A549 (cell line): ENCODE measurements around the gene PAX1. TPM values are rescaled to one million over a fixed set of nuclear protein-coding genes. Genes with fewer than 3 reads are reported as not detected.

ENCODE experiments used
- ATAC-seq, 2 experiments: fragments of 200-7000 bp in 1 of 2; fragments of >200 bp in 1 of 2; cut with Nextera tagmentation in 1 of 2; cut with Tn5 transposase in 1 of 2; 3 replicates each; pipeline versions ENCODE4 v1.8.0 to v1.9.1; 2018 to 2020; ENCODE audit warnings: mild to moderate bottlenecking in 1 of 2, moderate library complexity in 1 of 2
- CTCF ChIA-PET: fragments of 300-600 bp; sonication (Branson Sonifier 250); formaldehyde crosslinking; extraction: SDS; loops from one replicate; lab custom pipeline; 2021; ENCODE audit warnings: antibody characterized with exemption, inconsistent platforms; lab: Yijun Ruan, JAX
- POLR2A ChIA-PET: fragments of 350-600 bp; formaldehyde crosslinking; extraction: SDS; loops from one replicate; lab custom pipeline; 2021; ENCODE audit warnings: antibody characterized with exemption, inconsistent platforms; lab: Yijun Ruan, JAX
- DNase-seq, 2 experiments: peaks; one replicate each; pipeline versions ENCODE4 v3.0.0 to v3.0.0-alpha.2; 2011 to 2016; ENCODE audit warnings: low read depth in 1 of 2, low spot score in 1 of 2
- FAIRE-seq: peaks from 2 replicates; lab custom pipeline; 2011; peaks lifted over from hg19 to GRCh38; lab: Jason Lieb, UNC
- H3K27ac ChIP-seq, 2 experiments: fragments of >200 bp; sonication (Bioruptor Twin); formaldehyde crosslinking; 3 replicates each; pipeline ENCODE4 v1.5.1; 2016 to 2017
- H3K4me1 ChIP-seq: fragments of >200 bp; sonication (Bioruptor Twin); formaldehyde crosslinking; 3 replicates; pipeline ENCODE4 v1.6.1; 2016
- H3K4me2 ChIP-seq: fragments of >200 bp; sonication (Bioruptor Twin); formaldehyde crosslinking; 3 replicates; pipeline ENCODE4 v1.6.1; 2016
- H3K4me3 ChIP-seq: fragments of >200 bp; sonication (Bioruptor Twin); formaldehyde crosslinking; 3 replicates; pipeline ENCODE4 v1.5.1; 2016
- H3K9me3 ChIP-seq: fragments of >200 bp; sonication (Bioruptor Twin); formaldehyde crosslinking; 3 replicates; pipeline ENCODE4 v1.6.1; 2016
- ATOH8 ChIP-seq: fragments of 250-450 bp; sonication (Bioruptor Pico); IDR thresholded peaks from 2 replicates; pipeline ENCODE4 v1.5.0; 2020; ENCODE audit warnings: low read depth, mild to moderate bottlenecking, moderate library complexity
- BHLHE40 ChIP-seq: IDR thresholded peaks from 2 replicates; pipeline ENCODE4 v1.6.1; 2012; ENCODE audit warnings: low read depth, low read length, inconsistent platforms
- CEBPB ChIP-seq, 2 experiments: fragments of >200 bp in 1 of 2; sonication (Bioruptor Twin) in 1 of 2; formaldehyde crosslinking in 1 of 2; IDR thresholded peaks; 2 replicates each; pipeline ENCODE4 v1.6.1; 2012 to 2016
- CHD2 ChIP-seq: fragments of 150-350 bp; IDR thresholded peaks from 2 replicates; pipeline ENCODE4 v1.6.1; 2014; ENCODE audit warnings: low read length; ENCODE audit not compliant: partially characterized antibody
- EHMT2 ChIP-seq: fragments of 200-600 bp; sonication (generic); IDR thresholded peaks from 2 replicates; pipeline ENCODE4 v1.6.1; 2016; ENCODE audit warnings: antibody characterized with exemption, low read depth, mild to moderate bottlenecking, moderate library complexity
- ELK1 ChIP-seq: fragments of 150-350 bp; IDR thresholded peaks from 2 replicates; pipeline ENCODE4 v1.6.1; 2014; ENCODE audit warnings: low read depth, mild to moderate bottlenecking, low read length
- EP300 ChIP-seq, 2 experiments: fragments of >200 bp; sonication (Bioruptor Twin); formaldehyde crosslinking; IDR thresholded peaks; 2 replicates in 1 of 2; 3 replicates in 1 of 2; pipeline ENCODE4 v1.6.1; 2016 to 2017
- ESRRA ChIP-seq: fragments of 150-350 bp; IDR thresholded peaks from 2 replicates; pipeline ENCODE4 v1.6.1; 2014; ENCODE audit warnings: mild to moderate bottlenecking, low read length, borderline replicate concordance
- FOSB ChIP-seq: fragments of 250-450 bp; sonication (Bioruptor Pico); IDR thresholded peaks from 2 replicates; pipeline ENCODE4 v1.5.0; 2020; ENCODE audit warnings: mild to moderate bottlenecking, moderate library complexity
- FOSL2 ChIP-seq, 2 experiments: fragments of 450-650 bp in 1 of 2; fragments of >200 bp in 1 of 2; sonication (Bioruptor Twin) in 1 of 2; formaldehyde crosslinking; IDR thresholded peaks; 2 replicates each; pipeline versions ENCODE4 v1.5.0 to v1.6.1; 2016 to 2020; ENCODE audit warnings: mild to moderate bottlenecking in 1 of 2, moderate library complexity in 1 of 2
- FOXS1 ChIP-seq: fragments of 250-450 bp; sonication (Bioruptor Pico); IDR thresholded peaks from 2 replicates; pipeline ENCODE4 v1.5.0; 2020; ENCODE audit warnings: mild to moderate bottlenecking, moderate library complexity
- GATA3 ChIP-seq: IDR thresholded peaks from 2 replicates; pipeline ENCODE4 v1.6.1; 2012; ENCODE audit warnings: borderline replicate concordance
- HOXA7 ChIP-seq: fragments of 250-450 bp; sonication (Bioruptor Pico); IDR thresholded peaks from 2 replicates; pipeline ENCODE4 v1.5.0; 2020; ENCODE audit warnings: mild to moderate bottlenecking, moderate library complexity
- HOXB5 ChIP-seq: fragments of 250-450 bp; sonication (Bioruptor Pico); IDR thresholded peaks from 2 replicates; pipeline ENCODE4 v1.5.0; 2020; ENCODE audit warnings: mild to moderate bottlenecking, moderate library complexity
- JUNB ChIP-seq: fragments of >200 bp; sonication (Bioruptor Twin); formaldehyde crosslinking; IDR thresholded peaks from 2 replicates; pipeline ENCODE4 v1.6.1; 2016
- KDM5A ChIP-seq: fragments of 200-600 bp; sonication (generic); IDR thresholded peaks from 2 replicates; pipeline ENCODE4 v1.6.1; 2016; ENCODE audit warnings: antibody characterized with exemption, mild to moderate bottlenecking
- MAFK ChIP-seq: fragments of 450-650 bp; IDR thresholded peaks from 2 replicates; pipeline ENCODE4 v1.6.1; 2014; ENCODE audit not compliant: partially characterized antibody
- MAX ChIP-seq: IDR thresholded peaks from 2 replicates; pipeline ENCODE4 v1.6.1; 2012
- MAZ ChIP-seq: fragments of 150-350 bp; IDR thresholded peaks from 2 replicates; pipeline ENCODE4 v1.6.1; 2014; ENCODE audit warnings: antibody characterized with exemption, low read depth, low read length, borderline replicate concordance
- MYC ChIP-seq: IDR thresholded peaks from 2 replicates; pipeline ENCODE4 v1.6.1; 2012; ENCODE audit warnings: mild to moderate bottlenecking, inconsistent platforms, low read length, improper control_type of control experiment, borderline replicate concordance
- NR3C1 ChIP-seq: fragments of >200 bp; sonication (Bioruptor Twin); formaldehyde crosslinking; IDR thresholded peaks from 3 replicates; pipeline ENCODE4 v1.6.1; 2017
- PBX3 ChIP-seq: IDR thresholded peaks from 2 replicates; pipeline ENCODE4 v1.6.1; 2012
- PHF8 ChIP-seq: fragments of 200-600 bp; sonication (generic); IDR thresholded peaks from 2 replicates; pipeline ENCODE4 v1.6.1; 2016; ENCODE audit warnings: low read depth, mild to moderate bottlenecking, antibody characterized with exemption, moderate library complexity, borderline replicate concordance
- POLR2A ChIP-seq: IDR thresholded peaks from 2 replicates; pipeline ENCODE4 v1.6.1; 2012; ENCODE audit warnings: mild to moderate bottlenecking, low read length
- POLR2AphosphoS2 ChIP-seq: conservative IDR thresholded peaks from 2 replicates; pipeline ENCODE4 v1.6.1; 2012; ENCODE audit warnings: low read length, improper control_type of control experiment, inconsistent platforms
- RCOR1 ChIP-seq: fragments of 150-350 bp; IDR thresholded peaks from 2 replicates; pipeline ENCODE4 v1.6.1; 2014; ENCODE audit warnings: antibody characterized with exemption, low read length, low read depth
- SMC3 ChIP-seq: fragments of >200 bp; sonication (Bioruptor Twin); formaldehyde crosslinking; IDR thresholded peaks from 3 replicates; pipeline ENCODE4 v1.6.1; 2018; ENCODE audit warnings: inconsistent platforms
- TFCP2L1 ChIP-seq: fragments of 250-450 bp; sonication (Bioruptor Pico); IDR thresholded peaks from 2 replicates; pipeline ENCODE4 v1.5.0; 2021; ENCODE audit warnings: mild to moderate bottlenecking
- WGBS: methylation state at CpG from one replicate; pipeline ENCODE4 v1.1.6; 2017; ENCODE audit errors: missing lambda C conversion rate; 5-methylcytosine and 5-hydroxymethylcytosine counted together
- polyA plus RNA-seq, 4 experiments: library from polyadenylated mRNA; depleted of rRNA in 3 of 4; stranded (reverse); fragments of >200 nt; fragmentation: RNase III in 1 of 4; extraction: RNeasy Plus Mini Kit Qiagen cat#74134 plus additional on column Dnase treatment in 1 of 4; gene quantifications; 2 replicates in 3 of 4; 3 replicates in 1 of 4; pipeline ENCODE4 v1.2.3, GENCODE V29; 2011 to 2017

PAX1 gene
- polyA plus RNA-seq, 2 of the 4 experiments (the other 2 are of a cell fraction), result not detected

GRCh38 chr20:21707267-21707666, 1.8 kb downstream of the PAX1 start:
- ChIA-PET CTCF (interaction anchor here (0.9 to 12.0 kb wide), 5 partner anchors 10 to 581 kb away, joined by 3 to 115 read pairs (median 3); no protein-coding TSS in a partner anchor), POLR2A (no interaction called here)
- no peak overlapping the region for H3K4me3 ChIP-seq
- no peak for ATAC-seq
- H3K4me1 ChIP-seq, result no peaks in the 10 kb centered on the region
- TF ChIP-seq POLR2AphosphoS2 (no peak), MAX (no peak), HOXB5 (CRISPR knock-in tag) (no peak), BHLHE40 (no peak), SMC3 (no peak), FOSB (CRISPR knock-in tag) (no peak), EP300 (IDR thresholded peaks at IDR 0.05) (no peak), HOXA7 (CRISPR knock-in tag) (no peak), MYC (no peak), GATA3 (no peak), FOSL2 (IDR thresholded peaks at IDR 0.05) (no peak), FOSL2 (CRISPR knock-in tag; IDR thresholded peaks at IDR 0.05) (no peak), RCOR1 (no peak), POLR2A (no peak), CHD2 (no peak), ELK1 (no peak), MAZ (no peak)
- 42% methylated on average over 7 of the region's 7 CpGs for WGBS
- no peak overlapping the region for H3K4me2 ChIP-seq
- no peak for DNase-seq
- no peak for FAIRE-seq
- H3K9me3 ChIP-seq, result no peaks in the 10 kb centered on the region; the same call in 2 of the 3 replicates
- H3K27ac ChIP-seq, result no peak overlapping the region

- POLR2A ChIA-PET, result no interaction called here
- FAIRE-seq (no peak), ATAC-seq (no peak), DNase-seq (no peak)
- no peak overlapping the region for H3K4me2 ChIP-seq
- no peaks in the 10 kb centered on the region; the same call in 2 of the 3 replicates for H3K9me3 ChIP-seq
- H3K4me3 ChIP-seq, result no peak overlapping the region
- CTCF ChIA-PET, result interaction anchor here (0.7 to 12.0 kb wide), 4 partner anchors 9 to 398 kb away, joined by 3 to 115 read pairs (median 4); no protein-coding TSS in a partner anchor
- WGBS, result 43% methylated on average over 32 of the region's 33 CpGs
- H3K4me1 ChIP-seq, result no peaks in the 10 kb centered on the region
- TF ChIP-seq EHMT2 (no peak), ESRRA (no peak), MAFK (no peak), CEBPB (IDR thresholded peaks at IDR 0.05) (no peak), CHD2 (no peak), ATOH8 (CRISPR knock-in tag) (no peak), JUNB (no peak), PHF8 (no peak), RCOR1 (no peak), POLR2AphosphoS2 (no peak), KDM5A (no peak), FOXS1 (CRISPR knock-in tag) (no peak), FOSL2 (IDR thresholded peaks at IDR 0.05) (no peak), FOSL2 (CRISPR knock-in tag; IDR thresholded peaks at IDR 0.05) (no peak), SMC3 (no peak), PBX3 (no peak), TFCP2L1 (CRISPR knock-in tag) (no peak), NR3C1 (no peak)
- no peak overlapping the region for H3K27ac ChIP-seq
Observed at GRCh38 chr20:21707999-21708737, 2.7 kb downstream of the PAX1 start.
